Peyer's patch (tissue), 4 donors: ENCODE results near the gene IL5RA. TPM values are rescaled to one million over a fixed set of nuclear protein-coding genes. Genes with fewer than 3 reads are reported as not detected.

Source experiments
- DNase-seq, 3 donors: peaks; one replicate each; pipeline ENCODE4 v3.0.0-alpha.2; 2017 to 2019
- H3K27ac ChIP-seq, 4 donors: fragments of 200-600 bp; sonication (generic); one replicate each; pipeline ENCODE4 v1.5.1; 2016 to 2019
- H3K27me3 ChIP-seq, 2 donors: fragments of 200-600 bp; sonication (generic); one replicate each; pipeline ENCODE4 v1.5.1; 2019
- H3K36me3 ChIP-seq, 3 donors: fragments of 200-600 bp; sonication (generic); one replicate each; pipeline ENCODE4 v1.5.1; 2016 to 2019
- H3K4me1 ChIP-seq, 4 donors: fragments of 200-600 bp; sonication (generic); one replicate each; pipeline ENCODE4 v1.5.1; 2016 to 2019
- H3K4me3 ChIP-seq, 4 donors: fragments of 200-600 bp; sonication (generic); 1 replicate in 3 of 4; 2 replicates in 1 of 4; pipeline ENCODE4 v1.5.1; 2016 to 2019; ENCODE audit warnings: mild to moderate bottlenecking in 1 of 4
- H3K9me3 ChIP-seq, 4 donors: fragments of 200-600 bp; sonication (generic); one replicate each; pipeline ENCODE4 v1.5.1; 2016 to 2019; ENCODE audit warnings: mild to moderate bottlenecking in 1 of 4
- CTCF ChIP-seq, 6 experiments: fragments of 450-650 bp in 4 of 6; fragments of 200-600 bp in 2 of 6; sonication (generic) in 1 of 6; IDR thresholded peaks; one replicate each; pipeline ENCODE4 v1.5.1; 2017 to 2019; ENCODE audit warnings: antibody characterized with exemption in 6 of 6, mild to moderate bottlenecking in 3 of 6, moderate library complexity in 1 of 6
- POLR2A ChIP-seq, 2 donors: fragments of 450-650 bp; IDR thresholded peaks; one replicate each; pipeline ENCODE4 v1.5.1; 2017; ENCODE audit warnings: antibody characterized with exemption in 2 of 2, mild to moderate bottlenecking in 2 of 2, moderate library complexity in 2 of 2
- total RNA-seq, 4 donors: library from RNA; depleted of rRNA; stranded (reverse); fragments of >200 nt; gene quantifications; one replicate each; pipeline ENCODE4 v1.1.0, GENCODE V29; 2016

The IL5RA gene
- total RNA-seq, 4 donors from 2014 or later, result 2.1 TPM; not detected in 3

- TF ChIP-seq CTCF (IDR thresholded peaks at IDR 0.05) (no peak), POLR2A (IDR thresholded peaks at IDR 0.05) (no peak)
- no peaks in the 10 kb centered on the region for H3K27me3 ChIP-seq
- no peaks in the 10 kb centered on the region for H3K4me1 ChIP-seq
- H3K36me3 ChIP-seq, result no peaks in the 10 kb centered on the region
- H3K4me3 ChIP-seq, result no peak overlapping the region
- H3K27ac ChIP-seq, result no peak overlapping the region
- H3K9me3 ChIP-seq, result no peaks in the 10 kb centered on the region
- DNase-seq, result no peak
Measured at GRCh38 chr3:3117651-3118050, 7.5 kb upstream of the IL5RA start.

GRCh38 chr3:3113042-3113709 is 3.0 kb upstream of the IL5RA start:
- H3K27me3 ChIP-seq, result no peaks in the 10 kb centered on the region
- no peaks in the 10 kb centered on the region for H3K36me3 ChIP-seq
- H3K27ac ChIP-seq, result no peak overlapping the region
- H3K4me3 ChIP-seq, result no peak overlapping the region
- no peak for DNase-seq
- no peak for TF ChIP-seq POLR2A (IDR thresholded peaks at IDR 0.05)
- no peak for TF ChIP-seq CTCF (IDR thresholded peaks at IDR 0.05)
- no peaks in the 10 kb centered on the region for H3K9me3 ChIP-seq
- no peaks in the 10 kb centered on the region for H3K4me1 ChIP-seq

- no peak for TF ChIP-seq CTCF (IDR thresholded peaks at IDR 0.05)
- no peak for TF ChIP-seq POLR2A (IDR thresholded peaks at IDR 0.05)
- Histone ChIP-seq H3K27ac (peak overlapping the region in 1 of 4 donors; percentile 45), H3K4me3 (no peak overlapping the region), H3K4me1 (no peaks in the 10 kb centered on the region), H3K36me3 (no peaks in the 10 kb centered on the region), H3K9me3 (no peaks in the 10 kb centered on the region), H3K27me3 (no peaks in the 10 kb centered on the region)
- no peak for DNase-seq
Measured at GRCh38 chr3:3110749-3111361, 681 bp upstream of the IL5RA start.

GRCh38 chr3:3109407-3110298 is 521 bp downstream of the IL5RA start:
- H3K4me1 ChIP-seq, result no peaks in the 10 kb centered on the region
- no peak for TF ChIP-seq POLR2A (IDR thresholded peaks at IDR 0.05)
- no peak for TF ChIP-seq CTCF (IDR thresholded peaks at IDR 0.05)
- no peak for DNase-seq
- no peaks in the 10 kb centered on the region for H3K9me3 ChIP-seq
- H3K36me3 ChIP-seq, result no peaks in the 10 kb centered on the region
- no peaks in the 10 kb centered on the region for H3K27me3 ChIP-seq
- peak overlapping the region in 3 of 4 donors; percentile 5 to 45 (median 14) for H3K27ac ChIP-seq
- peak overlapping the region in 1 of 4 donors; percentile 0 for H3K4me3 ChIP-seq

GRCh38 chr3:3107858-3108257 is 2.3 kb downstream of the IL5RA start:
- no peak for TF ChIP-seq POLR2A (IDR thresholded peaks at IDR 0.05)
- TF ChIP-seq CTCF (IDR thresholded peaks at IDR 0.05), result no peak
- no peaks in the 10 kb centered on the region for H3K36me3 ChIP-seq
- no peaks in the 10 kb centered on the region for H3K27me3 ChIP-seq
- DNase-seq, result no peak
- no peaks in the 10 kb centered on the region for H3K9me3 ChIP-seq
- no peak overlapping the region for H3K4me3 ChIP-seq
- no peak overlapping the region for H3K27ac ChIP-seq
- no peaks in the 10 kb centered on the region for H3K4me1 ChIP-seq
